HG02642 (cell line): ENCODE data around the gene CHRM2.
"Not testable (repeated sequence)": the region's sequence is repeated elsewhere in the genome, so short reads cannot be mapped to it uniquely, and the experiment has no call there.

Experiments
- ATAC-seq: cut with Tn5 transposase; IDR thresholded peaks from one replicate; pipeline ENCODE4 v1.9.1; 2021; ENCODE audit warnings: mild to moderate bottlenecking; ENCODE audit not compliant: unreplicated experiment, poor library complexity

Gene CHRM2

GRCh38 chr7:136868496-136869000, at the start of gene CHRM2:
TSS of gene CHRM2 (plus strand) at chr7:136868652. CDS start at chr7:137014866, 146,214 bp downstream.
- no peak for ATAC-seq

- not testable (repeated sequence) for ATAC-seq
These were observed 37.1 kb upstream of the CHRM2 start for GRCh38 chr7:136831398-136831797.

- no peak for ATAC-seq
These were observed 22.5 kb upstream of the CHRM2 start for GRCh38 chr7:136845899-136846465.

GRCh38 chr7:136847858-136848257, 20.6 kb upstream of the CHRM2 start:
- no peak for ATAC-seq

GRCh38 chr7:136853654-136854053, 14.8 kb upstream of the CHRM2 start:
- no peak for ATAC-seq

- ATAC-seq = no peak
These were observed 10.9 kb upstream of the CHRM2 start for GRCh38 chr7:136857573-136857972.

- ATAC-seq = no peak
These were observed 8.6 kb upstream of the CHRM2 start for GRCh38 chr7:136859803-136860202.

GRCh38 chr7:136865236-136865635, 3.2 kb upstream of the CHRM2 start:
- no peak for ATAC-seq

- ATAC-seq = no peak
These were observed 2.7 kb upstream of the CHRM2 start for GRCh38 chr7:136865777-136866176.

GRCh38 chr7:136869001-136869961, 829 bp downstream of the CHRM2 start:
- no peak for ATAC-seq

GRCh38 chr7:136869991-136870865, 1.8 kb downstream of the CHRM2 start:
- ATAC-seq = no peak

GRCh38 chr7:136870866-136871487, 2.5 kb downstream of the CHRM2 start:
- no peak for ATAC-seq

- ATAC-seq = no peak
These were observed 6.1 kb downstream of the CHRM2 start for GRCh38 chr7:136874393-136875032.

- ATAC-seq = no peak
These were observed 9.1 kb downstream of the CHRM2 start for GRCh38 chr7:136877509-136877908.

- no peak for ATAC-seq
These were observed 9.5 kb downstream of the CHRM2 start for GRCh38 chr7:136877990-136878389.

- ATAC-seq = no peak
These were observed 10.4 kb downstream of the CHRM2 start for GRCh38 chr7:136878878-136879277.

GRCh38 chr7:136883046-136883445, 14.6 kb downstream of the CHRM2 start:
- ATAC-seq = no peak

GRCh38 chr7:136884492-136884891, 16.0 kb downstream of the CHRM2 start:
- ATAC-seq = no peak

GRCh38 chr7:136887317-136887716, 18.9 kb downstream of the CHRM2 start:
- ATAC-seq = no peak

GRCh38 chr7:136890399-136890798, 21.9 kb downstream of the CHRM2 start:
- ATAC-seq = no peak
